Breast epithelium (tissue), 3 donors: Measurements from ENCODE around the gene CDK19.

ENCODE experiments used
- CTCF ChIP-seq, 3 donors: fragments of 450-650 bp; IDR thresholded peaks; one replicate each; pipeline ENCODE4 v1.5.1; 2016 to 2017; ENCODE audit warnings: antibody characterized with exemption in 3 of 3, mild to moderate bottlenecking in 3 of 3, moderate library complexity in 3 of 3
- POLR2AphosphoS5 ChIP-seq, 3 donors: sonication (generic); formaldehyde crosslinking; IDR thresholded peaks; one replicate each; pipeline ENCODE4 v1.6.1; 2017; ENCODE audit warnings: antibody characterized with exemption in 3 of 3

GRCh38 chr6:110852773-110853172 lies 37.5 kb upstream of the CDK19 start:
- TF ChIP-seq CTCF (IDR thresholded peaks at IDR 0.05) (no peak), POLR2AphosphoS5 (IDR thresholded peaks at IDR 0.05) (no peak)
